Dermis blood vessel endothelial cell (primary cell): ENCODE data around the gene DBF4B. TPM values are rescaled to one million over a fixed set of nuclear protein-coding genes. Genes with fewer than 3 reads are reported as not detected.

Experiments used
- DNase-seq: peaks from one replicate; pipeline ENCODE4 v3.0.0; 2010
- total RNA-seq: library from RNA; depleted of rRNA; stranded (reverse); fragments of >200 nt; gene quantifications from 2 replicates; pipeline ENCODE4 v1.2.3, GENCODE V29; 2014

The DBF4B gene
- total RNA-seq, 1 donor from 2014 or later: 2.6 TPM

- DNase-seq: no peak
These were observed 52.2 kb downstream of the DBF4B start for GRCh38 chr17:44760474-44761308.

- no peak for DNase-seq
These were observed 53.7 kb downstream of the DBF4B start for GRCh38 chr17:44761932-44762810.

- no peak for DNase-seq
These were observed 54.7 kb downstream of the DBF4B start for GRCh38 chr17:44763170-44763569.

GRCh38 chr17:44765965-44766364 is 57.5 kb downstream of the DBF4B start:
- DNase-seq: no peak

GRCh38 chr17:44766409-44767038 is 58.1 kb downstream of the DBF4B start:
- DNase-seq: no peak

- DNase-seq: no peak
These were observed 59.0 kb downstream of the DBF4B start for GRCh38 chr17:44767493-44767892.

GRCh38 chr17:44768505-44769142 is 60.2 kb downstream of the DBF4B start:
- DNase-seq: no peak

GRCh38 chr17:44769230-44769629 is 60.8 kb downstream of the DBF4B start:
- DNase-seq: no peak

- DNase-seq: no peak
These were observed 61.2 kb downstream of the DBF4B start for GRCh38 chr17:44769647-44770084.

- DNase-seq: no peak
These were observed 61.9 kb downstream of the DBF4B start for GRCh38 chr17:44770166-44770925.

- no peak for DNase-seq
These were observed 64.0 kb downstream of the DBF4B start for GRCh38 chr17:44772308-44773045.

GRCh38 chr17:44773140-44773539 is 64.7 kb downstream of the DBF4B start:
- no peak for DNase-seq

GRCh38 chr17:44774271-44775135 is 66.0 kb downstream of the DBF4B start:
- peak; percentile 87 for DNase-seq

- DNase-seq: peak; percentile 98
These were observed 66.8 kb downstream of the DBF4B start for GRCh38 chr17:44775136-44775837.

GRCh38 chr17:44775838-44776621 is 67.6 kb downstream of the DBF4B start:
- peak; percentile 23 for DNase-seq

- DNase-seq: no peak
These were observed 68.3 kb downstream of the DBF4B start for GRCh38 chr17:44776628-44777393.
